Neural cell (in vitro differentiated cells): ENCODE measurements around the gene SULT1C2.

ENCODE experiments used
- EP300 ChIP-seq: fragments of 450-650 bp; conservative IDR thresholded peaks from 2 replicates; pipeline ENCODE4 v1.6.1; 2014; ENCODE audit warnings: antibody characterized with exemption, mild to moderate bottlenecking, moderate library complexity; ENCODE audit not compliant: poor library complexity, severe bottlenecking
- TF ChIP-seq, protein P1 (sequence below): fragments of 450-650 bp; IDR thresholded peaks from 2 replicates; pipeline ENCODE4 v1.5.1; 2014; ENCODE audit warnings: antibody characterized with exemption, mild to moderate bottlenecking, moderate library complexity; ENCODE audit not compliant: poor library complexity, severe bottlenecking

DNA sequence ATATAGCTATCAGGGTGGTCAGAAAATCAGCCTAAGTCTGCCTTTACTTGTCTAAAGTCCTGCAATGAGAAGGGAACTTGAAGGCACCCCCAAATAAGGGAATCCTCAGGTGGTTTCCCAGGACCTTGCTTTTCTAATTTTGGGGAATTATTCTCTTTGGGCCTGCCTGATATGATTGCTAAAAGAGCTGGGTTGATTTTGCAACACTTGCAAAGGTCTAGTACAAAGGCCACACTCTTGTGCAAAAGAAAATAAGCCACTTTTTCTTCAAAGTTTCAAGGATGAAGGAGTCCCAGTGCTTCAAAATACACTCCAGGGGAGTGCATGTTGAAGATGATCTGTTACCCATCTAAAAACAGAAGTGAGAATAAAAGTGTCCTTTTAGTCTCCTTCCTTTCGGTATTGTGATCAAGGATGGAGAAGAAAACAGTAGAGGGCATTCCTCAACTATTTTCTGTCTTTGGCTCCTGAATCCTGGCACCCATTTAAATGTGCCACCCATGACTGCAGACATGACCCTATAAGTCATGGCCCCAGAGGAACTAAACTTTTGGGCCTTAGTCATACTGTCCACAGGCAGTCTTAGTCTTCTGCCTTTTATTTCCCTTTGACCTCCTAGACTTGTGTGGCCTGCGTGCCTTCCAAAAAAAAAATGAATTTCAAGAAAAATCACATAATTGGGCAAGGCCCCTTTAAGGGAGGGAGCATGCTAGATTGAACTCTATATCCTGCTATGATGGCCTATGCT lies 43.9 kb upstream of the SULT1C2 start:
- TF ChIP-seq, protein P1, sequence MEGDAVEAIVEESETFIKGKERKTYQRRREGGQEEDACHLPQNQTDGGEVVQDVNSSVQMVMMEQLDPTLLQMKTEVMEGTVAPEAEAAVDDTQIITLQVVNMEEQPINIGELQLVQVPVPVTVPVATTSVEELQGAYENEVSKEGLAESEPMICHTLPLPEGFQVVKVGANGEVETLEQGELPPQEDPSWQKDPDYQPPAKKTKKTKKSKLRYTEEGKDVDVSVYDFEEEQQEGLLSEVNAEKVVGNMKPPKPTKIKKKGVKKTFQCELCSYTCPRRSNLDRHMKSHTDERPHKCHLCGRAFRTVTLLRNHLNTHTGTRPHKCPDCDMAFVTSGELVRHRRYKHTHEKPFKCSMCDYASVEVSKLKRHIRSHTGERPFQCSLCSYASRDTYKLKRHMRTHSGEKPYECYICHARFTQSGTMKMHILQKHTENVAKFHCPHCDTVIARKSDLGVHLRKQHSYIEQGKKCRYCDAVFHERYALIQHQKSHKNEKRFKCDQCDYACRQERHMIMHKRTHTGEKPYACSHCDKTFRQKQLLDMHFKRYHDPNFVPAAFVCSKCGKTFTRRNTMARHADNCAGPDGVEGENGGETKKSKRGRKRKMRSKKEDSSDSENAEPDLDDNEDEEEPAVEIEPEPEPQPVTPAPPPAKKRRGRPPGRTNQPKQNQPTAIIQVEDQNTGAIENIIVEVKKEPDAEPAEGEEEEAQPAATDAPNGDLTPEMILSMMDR, result no peak
- TF ChIP-seq EP300, result no peak
